K562 (cell line): ENCODE measurements around the gene FASTKD2. TPM values are rescaled to one million over a fixed set of nuclear protein-coding genes. Genes with fewer than 3 reads are reported as not detected.

ENCODE experiments used
- ARHGAP35 ChIP-seq: fragments of 450-650 bp; IDR thresholded peaks from 2 replicates; pipeline ENCODE4 v1.6.1; 2018; ENCODE audit not compliant: partially characterized antibody
- ATF1 ChIP-seq, 2 experiments: fragments of 450-650 bp in 1 of 2; IDR thresholded peaks; 2 replicates each; pipeline ENCODE4 v1.6.1; 2016; ENCODE audit warnings: missing compliant biosample characterization in 1 of 2, missing genetic modification characterization in 1 of 2
- CBX3 ChIP-seq, 2 experiments: IDR thresholded peaks; 1 replicate in 1 of 2; 2 replicates in 1 of 2; pipeline ENCODE4 v1.6.1; 2012; ENCODE audit warnings: inconsistent platforms in 2 of 2, low read length in 2 of 2, borderline replicate concordance in 1 of 2, control low read depth in 1 of 2
- HCFC1 ChIP-seq: IDR thresholded peaks from 2 replicates; pipeline ENCODE4 v1.6.1; 2012; ENCODE audit warnings: low read depth, low read length, improper control_type of control experiment
- polyA plus RNA-seq, 8 experiments: library from polyadenylated mRNA; depleted of rRNA in 4 of 8; stranded (reverse) in 5 of 8; unstranded in 3 of 8; fragments of >200 nt; fragmentation: Nextera tagmentation in 2 of 8; fragmentation: Illumina TruSeq in 1 of 8; extraction: Ambion mirVana in 2 of 8; extraction: Trizol in 1 of 8; gene quantifications; 2 replicates each; pipeline versions ENCODE4 v1.2.1 to v1.2.3, GENCODE V29; 2011 to 2014; ENCODE audit warnings: inconsistent platforms in 1 of 8, missing spikeins in 1 of 8
- total RNA-seq, 7 experiments: library from RNA; depleted of rRNA in 6 of 7; stranded (reverse); fragments of >200 nt in 6 of 7; fragmentation: Illumina TruSeq in 2 of 7; extraction: Trizol in 2 of 7; gene quantifications; 2 replicates each; pipeline versions ENCODE4 v1.2.1 to v1.2.3, GENCODE V29; 2011 to 2021; ENCODE audit warnings: low replicate concordance in 1 of 7
- TF ChIP-seq, protein P1 (sequence below): fragments of 450-650 bp; IDR thresholded peaks from 2 replicates; pipeline ENCODE4 v1.6.1; 2016; ENCODE audit warnings: mild to moderate bottlenecking, moderate library complexity

The FASTKD2 gene
- total and polyA plus RNA-seq, 9 of the 15 experiments (the other 6 are each of a cell fraction or from before 2014, with no cell fraction given) = 20.8 to 90.6 (median 39.1) TPM

DNA sequence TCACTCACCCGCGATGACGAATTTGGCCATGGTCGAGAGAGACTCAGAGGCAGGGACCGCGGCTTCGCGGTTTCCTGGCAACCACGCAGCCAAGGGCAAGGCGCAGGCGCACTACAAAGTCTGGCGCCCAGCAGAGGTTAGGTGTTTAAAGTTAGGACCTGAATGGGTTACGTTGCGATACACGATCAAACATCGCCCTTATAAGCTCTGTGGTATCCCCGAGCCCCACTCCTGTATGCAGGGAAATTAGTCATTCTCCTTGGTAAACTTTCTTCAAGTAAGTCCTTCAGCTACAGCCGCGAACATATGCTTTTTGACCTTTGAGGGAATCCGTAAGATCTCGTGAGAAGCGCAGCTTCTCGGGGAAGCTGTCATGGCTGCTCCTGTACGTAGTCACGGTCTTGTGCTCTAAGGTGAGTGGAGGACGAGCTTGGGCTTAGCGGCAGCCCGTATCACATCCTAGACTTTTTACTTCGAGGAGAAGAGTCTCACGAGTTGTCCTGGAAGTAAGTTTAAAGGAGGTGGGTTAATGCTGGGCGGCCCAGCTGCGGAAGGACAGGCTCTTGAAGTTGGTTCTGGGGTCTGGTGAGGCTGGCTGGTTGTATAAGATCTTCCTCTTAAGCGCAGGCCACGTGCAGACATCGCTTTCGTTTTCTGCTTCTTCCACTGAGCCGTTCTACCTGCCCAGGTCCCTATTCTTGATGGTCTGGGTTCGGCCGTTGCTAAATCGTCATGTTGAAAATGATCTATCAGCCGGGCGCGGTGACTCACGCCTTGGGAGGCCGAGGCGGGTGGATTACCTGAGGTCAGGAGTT lies at the start of gene FASTKD2, which contains the start of gene MDH1B (continued):
- TF ChIP-seq, protein P1, sequence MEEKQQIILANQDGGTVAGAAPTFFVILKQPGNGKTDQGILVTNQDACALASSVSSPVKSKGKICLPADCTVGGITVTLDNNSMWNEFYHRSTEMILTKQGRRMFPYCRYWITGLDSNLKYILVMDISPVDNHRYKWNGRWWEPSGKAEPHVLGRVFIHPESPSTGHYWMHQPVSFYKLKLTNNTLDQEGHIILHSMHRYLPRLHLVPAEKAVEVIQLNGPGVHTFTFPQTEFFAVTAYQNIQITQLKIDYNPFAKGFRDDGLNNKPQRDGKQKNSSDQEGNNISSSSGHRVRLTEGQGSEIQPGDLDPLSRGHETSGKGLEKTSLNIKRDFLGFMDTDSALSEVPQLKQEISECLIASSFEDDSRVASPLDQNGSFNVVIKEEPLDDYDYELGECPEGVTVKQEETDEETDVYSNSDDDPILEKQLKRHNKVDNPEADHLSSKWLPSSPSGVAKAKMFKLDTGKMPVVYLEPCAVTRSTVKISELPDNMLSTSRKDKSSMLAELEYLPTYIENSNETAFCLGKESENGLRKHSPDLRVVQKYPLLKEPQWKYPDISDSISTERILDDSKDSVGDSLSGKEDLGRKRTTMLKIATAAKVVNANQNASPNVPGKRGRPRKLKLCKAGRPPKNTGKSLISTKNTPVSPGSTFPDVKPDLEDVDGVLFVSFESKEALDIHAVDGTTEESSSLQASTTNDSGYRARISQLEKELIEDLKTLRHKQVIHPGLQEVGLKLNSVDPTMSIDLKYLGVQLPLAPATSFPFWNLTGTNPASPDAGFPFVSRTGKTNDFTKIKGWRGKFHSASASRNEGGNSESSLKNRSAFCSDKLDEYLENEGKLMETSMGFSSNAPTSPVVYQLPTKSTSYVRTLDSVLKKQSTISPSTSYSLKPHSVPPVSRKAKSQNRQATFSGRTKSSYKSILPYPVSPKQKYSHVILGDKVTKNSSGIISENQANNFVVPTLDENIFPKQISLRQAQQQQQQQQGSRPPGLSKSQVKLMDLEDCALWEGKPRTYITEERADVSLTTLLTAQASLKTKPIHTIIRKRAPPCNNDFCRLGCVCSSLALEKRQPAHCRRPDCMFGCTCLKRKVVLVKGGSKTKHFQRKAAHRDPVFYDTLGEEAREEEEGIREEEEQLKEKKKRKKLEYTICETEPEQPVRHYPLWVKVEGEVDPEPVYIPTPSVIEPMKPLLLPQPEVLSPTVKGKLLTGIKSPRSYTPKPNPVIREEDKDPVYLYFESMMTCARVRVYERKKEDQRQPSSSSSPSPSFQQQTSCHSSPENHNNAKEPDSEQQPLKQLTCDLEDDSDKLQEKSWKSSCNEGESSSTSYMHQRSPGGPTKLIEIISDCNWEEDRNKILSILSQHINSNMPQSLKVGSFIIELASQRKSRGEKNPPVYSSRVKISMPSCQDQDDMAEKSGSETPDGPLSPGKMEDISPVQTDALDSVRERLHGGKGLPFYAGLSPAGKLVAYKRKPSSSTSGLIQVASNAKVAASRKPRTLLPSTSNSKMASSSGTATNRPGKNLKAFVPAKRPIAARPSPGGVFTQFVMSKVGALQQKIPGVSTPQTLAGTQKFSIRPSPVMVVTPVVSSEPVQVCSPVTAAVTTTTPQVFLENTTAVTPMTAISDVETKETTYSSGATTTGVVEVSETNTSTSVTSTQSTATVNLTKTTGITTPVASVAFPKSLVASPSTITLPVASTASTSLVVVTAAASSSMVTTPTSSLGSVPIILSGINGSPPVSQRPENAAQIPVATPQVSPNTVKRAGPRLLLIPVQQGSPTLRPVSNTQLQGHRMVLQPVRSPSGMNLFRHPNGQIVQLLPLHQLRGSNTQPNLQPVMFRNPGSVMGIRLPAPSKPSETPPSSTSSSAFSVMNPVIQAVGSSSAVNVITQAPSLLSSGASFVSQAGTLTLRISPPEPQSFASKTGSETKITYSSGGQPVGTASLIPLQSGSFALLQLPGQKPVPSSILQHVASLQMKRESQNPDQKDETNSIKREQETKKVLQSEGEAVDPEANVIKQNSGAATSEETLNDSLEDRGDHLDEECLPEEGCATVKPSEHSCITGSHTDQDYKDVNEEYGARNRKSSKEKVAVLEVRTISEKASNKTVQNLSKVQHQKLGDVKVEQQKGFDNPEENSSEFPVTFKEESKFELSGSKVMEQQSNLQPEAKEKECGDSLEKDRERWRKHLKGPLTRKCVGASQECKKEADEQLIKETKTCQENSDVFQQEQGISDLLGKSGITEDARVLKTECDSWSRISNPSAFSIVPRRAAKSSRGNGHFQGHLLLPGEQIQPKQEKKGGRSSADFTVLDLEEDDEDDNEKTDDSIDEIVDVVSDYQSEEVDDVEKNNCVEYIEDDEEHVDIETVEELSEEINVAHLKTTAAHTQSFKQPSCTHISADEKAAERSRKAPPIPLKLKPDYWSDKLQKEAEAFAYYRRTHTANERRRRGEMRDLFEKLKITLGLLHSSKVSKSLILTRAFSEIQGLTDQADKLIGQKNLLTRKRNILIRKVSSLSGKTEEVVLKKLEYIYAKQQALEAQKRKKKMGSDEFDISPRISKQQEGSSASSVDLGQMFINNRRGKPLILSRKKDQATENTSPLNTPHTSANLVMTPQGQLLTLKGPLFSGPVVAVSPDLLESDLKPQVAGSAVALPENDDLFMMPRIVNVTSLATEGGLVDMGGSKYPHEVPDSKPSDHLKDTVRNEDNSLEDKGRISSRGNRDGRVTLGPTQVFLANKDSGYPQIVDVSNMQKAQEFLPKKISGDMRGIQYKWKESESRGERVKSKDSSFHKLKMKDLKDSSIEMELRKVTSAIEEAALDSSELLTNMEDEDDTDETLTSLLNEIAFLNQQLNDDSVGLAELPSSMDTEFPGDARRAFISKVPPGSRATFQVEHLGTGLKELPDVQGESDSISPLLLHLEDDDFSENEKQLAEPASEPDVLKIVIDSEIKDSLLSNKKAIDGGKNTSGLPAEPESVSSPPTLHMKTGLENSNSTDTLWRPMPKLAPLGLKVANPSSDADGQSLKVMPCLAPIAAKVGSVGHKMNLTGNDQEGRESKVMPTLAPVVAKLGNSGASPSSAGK = peak; percentile 37
- no peak for TF ChIP-seq ATF1 (CRISPR knock-in tag; IDR thresholded peaks at IDR 0.05)
- TF ChIP-seq ATF1 (tag; IDR thresholded peaks at IDR 0.05) = peak; percentile 56; the same call in 1 of the 2 replicates
- peak; percentile 63 for TF ChIP-seq HCFC1
- TF ChIP-seq CBX3 (IDR thresholded peaks at IDR 0.05; ENCODE audit: borderline replicate concordance in 1 of 2, low read length in 2 of 2) = peak in 1 of 2 experiments; percentile 22; a peak in 1 of 3 replicates
- peak; percentile 80 for TF ChIP-seq ARHGAP35
